PC-9 (cell line): ENCODE results near the gene CEP162. TPM values are rescaled to one million over a fixed set of nuclear protein-coding genes. Genes with fewer than 3 reads are reported as not detected.
"Not testable (repeated sequence)": the region's sequence is repeated elsewhere in the genome, so short reads cannot be mapped to it uniquely, and the experiment has no call there.

Experiments
- BruUV-seq: library from RNA; stranded (reverse); fragments of 400-500 nt; replicated peaks from 2 replicates; lab custom pipeline; 2021; lab: Mats Ljungman, UMichigan
- CTCF ChIA-PET: fragments of 300-600 bp; sonication (Branson Sonifier 250); formaldehyde crosslinking; loops from one replicate; lab custom pipeline; 2022; ENCODE audit warnings: antibody characterized with exemption; lab: Charles Lee
- POLR2A ChIA-PET: fragments of 300-600 bp; sonication (Branson Sonifier 250); formaldehyde crosslinking; loops from one replicate; lab custom pipeline; 2022; ENCODE audit warnings: antibody characterized with exemption; ENCODE audit not compliant: unreplicated experiment; lab: Charles Lee
- DNase-seq, 2 experiments: peaks; one replicate each; pipeline versions ENCODE4 v3.0.0 to v3.0.0-alpha.2; 2015 to 2022; ENCODE audit warnings: mixed read lengths in 1 of 2
- H2AFZ ChIP-seq: fragments of 200-600 bp; sonication (generic); 2 replicates; pipeline ENCODE4 v1.8.1; 2017; ENCODE audit warnings: antibody characterized with exemption
- H3F3A ChIP-seq: fragments of 200-600 bp; sonication (generic); 2 replicates; pipeline ENCODE4 v1.8.1; 2017; ENCODE audit warnings: antibody characterized with exemption, mild to moderate bottlenecking, low read depth; ENCODE audit not compliant: insufficient read depth
- H3K27ac ChIP-seq: fragments of 200-600 bp; sonication (generic); 2 replicates; pipeline ENCODE4 v1.6.1; 2016; ENCODE audit warnings: mixed run types
- H3K27me3 ChIP-seq: fragments of 200-600 bp; sonication (generic); 2 replicates; pipeline ENCODE4 v1.6.1; 2016; ENCODE audit warnings: low read depth, mixed run types; ENCODE audit not compliant: insufficient read depth
- H3K36me3 ChIP-seq: fragments of 200-600 bp; sonication (generic); 2 replicates; pipeline ENCODE4 v1.6.1; 2016; ENCODE audit warnings: low read depth, mixed run types
- H3K4me1 ChIP-seq: fragments of 200-600 bp; sonication (generic); replicated peaks from 2 replicates; pipeline ENCODE4 v1.6.1; 2016; ENCODE audit warnings: mixed run types; ENCODE audit not compliant: insufficient read depth
- H3K4me2 ChIP-seq: fragments of 200-600 bp; sonication (generic); 2 replicates; pipeline ENCODE4 v1.6.1; 2017; ENCODE audit warnings: mixed run types
- H3K4me3 ChIP-seq: fragments of 200-600 bp; sonication (generic); 2 replicates; pipeline ENCODE4 v1.6.1; 2016; ENCODE audit warnings: mixed run types
- H3K79me2 ChIP-seq: fragments of 200-600 bp; sonication (generic); 2 replicates; pipeline ENCODE4 v1.6.1; 2017; ENCODE audit warnings: low read depth, mixed run types
- H3K9me2 ChIP-seq: fragments of 200-600 bp; sonication (generic); 2 replicates; pipeline ENCODE4 v1.8.1; 2017; ENCODE audit warnings: mild to moderate bottlenecking; ENCODE audit not compliant: insufficient read depth
- H3K9me3 ChIP-seq: fragments of 200-600 bp; sonication (generic); 2 replicates; pipeline ENCODE4 v1.8.1; 2016; ENCODE audit warnings: low read depth; ENCODE audit not compliant: insufficient read depth
- H4K20me1 ChIP-seq: fragments of 200-600 bp; sonication (generic); 2 replicates; pipeline ENCODE4 v1.8.1; 2017; ENCODE audit not compliant: insufficient read depth
- CTCF ChIP-seq: fragments of 200-600 bp; sonication (generic); conservative IDR thresholded peaks from 2 replicates; pipeline ENCODE4 v1.6.1; 2017; ENCODE audit warnings: mixed run types, antibody characterized with exemption, mild to moderate bottlenecking, moderate library complexity
- EZH2 ChIP-seq: fragments of 200-600 bp; sonication (generic); IDR thresholded peaks from 2 replicates; pipeline ENCODE4 v1.8.0; 2017; ENCODE audit warnings: antibody characterized with exemption, low read depth
- intact Hi-C: fragments of 100-400 bp; cut with micrococcal nuclease; formaldehyde crosslinking; loops from one replicate; pipeline ENCODE4 v1.10.0; 2022; ENCODE audit not compliant: unreplicated experiment
- total RNA-seq: library from RNA; stranded (reverse); gene quantifications from 2 replicates; pipeline ENCODE4 v1.2.3, GENCODE V29; 2021

Gene CEP162
- total RNA-seq, 1 experiment from 2014 or later, result 5.8 TPM

- POLR2A ChIA-PET, result no interaction called here
- H3K9me3 ChIP-seq, result no peaks in the 10 kb centered on the region
Measured at GRCh38 chr6:84107495-84107894, 119.9 kb downstream of the CEP162 start.

GRCh38 chr6:84105215-84105924 lies 122.1 kb downstream of the CEP162 start:
- H2AFZ ChIP-seq, H3K9me3 ChIP-seq, H3K4me3 ChIP-seq, H3K9me2 ChIP-seq, H3K36me3 ChIP-seq, DNase-seq, H3K79me2 ChIP-seq, H3K4me2 ChIP-seq, H3F3A ChIP-seq, CTCF ChIA-PET, POLR2A ChIA-PET, H3K27ac ChIP-seq, H4K20me1 ChIP-seq, intact Hi-C loops, H3K4me1 ChIP-seq, BruUV-seq, H3K27me3 ChIP-seq: not testable (repeated sequence)

More at GRCh38 chr6:84107495-84107894, 119.9 kb downstream of the CEP162 start:
- H4K20me1 ChIP-seq, result no peaks in the 10 kb centered on the region
- H3K4me3 ChIP-seq, result no peak overlapping the region
- no peaks in the 10 kb centered on the region for H3K4me1 ChIP-seq
- no peak for DNase-seq
- H2AFZ ChIP-seq, result no peak overlapping the region
- no peak for TF ChIP-seq CTCF
- TF ChIP-seq EZH2, result no peak
- H3K27me3 ChIP-seq, result no peaks in the 10 kb centered on the region
- BruUV-seq, result no TSS peak
- no peak overlapping the region for H3K27ac ChIP-seq
- CTCF ChIA-PET, result no interaction called here
- no peaks in the 10 kb centered on the region for H3K9me2 ChIP-seq
- intact Hi-C loops, result no loop called here
- no peak overlapping the region for H3K4me2 ChIP-seq
- H3F3A ChIP-seq, result no peaks in the 10 kb centered on the region
- no peaks in the 10 kb centered on the region for H3K36me3 ChIP-seq
- no peaks in the 10 kb centered on the region for H3K79me2 ChIP-seq

GRCh38 chr6:84103029-84103428 lies 124.4 kb downstream of the CEP162 start:
- no peak overlapping the region for H2AFZ ChIP-seq
- no peaks in the 10 kb centered on the region for H3K9me3 ChIP-seq
- DNase-seq, result no peak
- no peak overlapping the region for H3K4me2 ChIP-seq
- no peaks in the 10 kb centered on the region for H3K4me1 ChIP-seq
- H3F3A ChIP-seq, result no peaks in the 10 kb centered on the region
- intact Hi-C loops, result no loop called here
- ChIA-PET CTCF (no interaction called here), POLR2A (no interaction called here)
- no peaks in the 10 kb centered on the region for H4K20me1 ChIP-seq
- H3K27me3 ChIP-seq, result no peaks in the 10 kb centered on the region
- H3K9me2 ChIP-seq, result no peaks in the 10 kb centered on the region
- no peak overlapping the region for H3K4me3 ChIP-seq
- no peaks in the 10 kb centered on the region for H3K36me3 ChIP-seq
- H3K79me2 ChIP-seq, result no peaks in the 10 kb centered on the region
- BruUV-seq, result no TSS peak
- TF ChIP-seq CTCF (no peak), EZH2 (no peak)
- H3K27ac ChIP-seq, result no peak overlapping the region

- Histone ChIP-seq H3K9me3 (no peaks in the 10 kb centered on the region), H4K20me1 (no peaks in the 10 kb centered on the region), H3K27me3 (no peaks in the 10 kb centered on the region), H3K4me2 (no peak overlapping the region), H2AFZ (no peak overlapping the region), H3K79me2 (no peaks in the 10 kb centered on the region), H3K9me2 (no peaks in the 10 kb centered on the region), H3K36me3 (no peaks in the 10 kb centered on the region), H3K27ac (no peak overlapping the region), H3F3A (no peaks in the 10 kb centered on the region), H3K4me1 (no peaks in the 10 kb centered on the region), H3K4me3 (no peak overlapping the region)
- ChIA-PET POLR2A (no interaction called here), CTCF (no interaction called here)
- intact Hi-C loops, result no loop called here
- BruUV-seq, result no TSS peak
- TF ChIP-seq EZH2, result no peak
- TF ChIP-seq CTCF, result no peak
- DNase-seq, result no peak
Measured at GRCh38 chr6:84095156-84095555, 132.3 kb downstream of the CEP162 start.
